Lung microvascular endothelial cell (primary cell): ENCODE measurements around the gene DCAF8L2. TPM values are rescaled to one million over a fixed set of nuclear protein-coding genes. Genes with fewer than 3 reads are reported as not detected.
A peak's percentile ranks its signal among the peaks of the same experiment; 100 is the strongest.
"Not testable (repeated sequence)": the region's sequence is repeated elsewhere in the genome, so short reads cannot be mapped to it uniquely, and the experiment has no call there.

Experiments
- DNase-seq, 2 donors: peaks; one replicate each; pipeline versions ENCODE4 v3.0.0 to v3.0.0-alpha.2; 2010; ENCODE audit warnings: low read depth in 2 of 2
- total RNA-seq: library from RNA; depleted of rRNA; stranded (reverse); fragments of >200 nt; gene quantifications from 2 replicates; pipeline ENCODE4 v1.2.1, GENCODE V29; 2014

The DCAF8L2 gene
- total RNA-seq = not detected in 2 replicates

DNA sequence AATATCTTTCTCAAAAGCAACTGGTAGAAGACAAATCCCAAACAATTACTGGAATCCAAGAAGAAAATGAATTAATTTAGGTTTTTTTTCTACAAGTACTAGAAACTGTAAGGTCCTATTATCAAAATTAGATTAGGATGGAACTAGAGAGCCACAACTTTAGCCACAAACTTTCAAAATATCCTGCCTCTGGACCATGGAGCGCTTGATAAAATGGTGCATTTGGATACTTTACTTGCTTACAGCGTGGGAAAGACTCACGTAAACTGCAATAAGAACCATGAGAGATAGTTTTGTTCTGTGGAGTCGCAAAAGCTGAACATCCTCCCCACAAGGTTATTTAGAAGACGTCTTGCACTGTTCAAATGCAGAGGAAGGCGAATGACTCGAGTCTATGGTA, at the start of gene DCAF8L2:
TSS of gene DCAF8L2 (plus strand) at position 301 of the 400 bp plus-strand sequence. CDS start 156,552 bp downstream, outside the sequence.
- DNase-seq = no peak

DNA sequence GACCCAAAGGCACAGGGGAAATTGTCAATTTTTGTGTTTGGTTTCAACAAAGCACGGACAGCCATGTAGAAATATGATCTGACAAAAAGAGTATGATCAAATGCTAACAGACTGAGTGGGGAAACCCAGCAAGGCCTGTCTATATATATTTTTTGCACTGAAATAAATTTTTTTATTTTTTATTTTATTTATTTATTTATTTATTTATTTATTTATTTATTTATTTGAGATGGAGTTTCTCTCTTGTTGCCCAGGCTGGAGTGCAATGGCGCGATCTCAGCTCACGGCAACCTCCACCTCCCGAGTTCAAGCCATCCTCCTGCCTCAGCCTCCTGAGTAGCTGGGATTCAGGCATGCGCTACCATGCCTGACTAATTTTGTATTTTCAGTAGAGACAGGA, 49.0 kb upstream of the DCAF8L2 start:
- DNase-seq = not testable (repeated sequence)

DNA sequence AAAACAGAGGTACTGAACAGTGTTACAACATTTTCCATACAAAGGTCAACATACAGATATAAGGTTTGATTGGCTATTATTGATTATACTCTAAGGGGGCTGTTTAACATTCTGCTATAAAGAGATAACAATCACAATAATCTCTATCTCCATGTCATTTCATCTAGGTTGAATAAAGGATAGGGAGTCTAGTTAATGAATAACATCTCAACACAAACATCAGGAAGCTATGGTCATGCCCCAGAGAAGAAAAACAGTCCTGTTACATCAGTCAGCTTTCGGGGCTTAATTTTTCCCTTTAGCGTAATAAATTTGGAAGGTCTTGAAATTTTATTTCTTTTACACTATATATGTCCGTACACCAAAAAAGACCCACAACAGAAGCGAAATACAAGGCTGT, 41.5 kb upstream of the DCAF8L2 start:
- DNase-seq = no peak

DNA sequence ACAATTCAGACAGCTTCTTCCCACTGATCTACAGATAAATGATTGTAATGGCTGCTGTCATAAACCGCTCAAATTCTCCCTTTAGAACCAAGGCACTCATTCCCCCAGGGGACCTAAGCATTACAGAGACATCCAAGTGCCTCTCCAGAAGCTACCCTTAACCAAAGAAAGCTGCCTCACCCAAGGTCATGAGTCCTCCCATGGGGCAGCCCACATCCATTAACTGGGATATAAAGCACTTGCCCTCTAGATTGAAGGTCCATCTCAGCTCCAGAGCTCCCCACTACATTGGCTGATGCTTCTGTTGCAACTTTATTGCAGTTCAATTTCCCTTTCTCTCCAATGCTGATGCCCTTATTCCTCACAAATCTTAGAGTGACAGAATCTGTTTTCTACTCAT, 40.5 kb upstream of the DCAF8L2 start:
- no peak for DNase-seq

DNA sequence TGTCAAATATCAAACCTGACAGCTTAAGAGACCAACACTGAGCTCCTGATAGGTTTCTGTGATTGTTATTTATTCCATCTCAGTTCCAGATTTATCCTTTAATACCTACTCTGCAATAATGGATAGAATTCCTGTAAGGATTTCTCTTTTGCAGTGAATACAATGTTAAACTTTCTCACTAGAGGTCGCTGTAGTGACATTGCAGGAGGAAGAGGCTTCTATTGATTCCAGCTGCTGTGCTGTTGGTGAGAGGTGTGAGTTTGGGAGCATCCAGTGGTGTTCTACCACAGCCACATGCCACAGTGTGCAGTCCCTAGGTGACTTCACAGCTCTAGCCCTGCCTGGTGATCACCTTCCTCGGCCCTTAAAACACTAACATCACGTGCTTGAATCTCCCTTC, 34.6 kb upstream of the DCAF8L2 start:
- peak; percentile 6 to 44 for DNase-seq

DNA sequence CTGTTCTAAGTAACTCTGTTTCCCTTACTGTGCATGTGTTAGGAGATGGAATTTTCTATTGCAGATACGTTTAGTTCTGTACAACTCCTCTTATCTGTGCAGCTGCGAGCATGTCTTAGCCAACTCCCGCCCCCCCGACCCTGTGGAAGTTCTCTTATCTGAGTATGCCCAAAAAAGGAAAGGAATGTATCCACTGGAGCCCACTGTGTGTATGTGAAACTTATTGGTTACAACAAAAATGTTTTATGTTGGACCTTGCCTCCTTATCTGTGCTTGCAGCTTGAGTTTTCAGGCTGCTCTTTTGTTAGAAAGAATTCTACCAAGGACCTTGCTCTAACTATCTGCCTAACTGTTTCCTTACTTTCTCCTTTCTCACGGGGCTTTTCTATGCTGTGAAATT, 24.2 kb upstream of the DCAF8L2 start:
- DNase-seq = peak; percentile 1 to 32

DNA sequence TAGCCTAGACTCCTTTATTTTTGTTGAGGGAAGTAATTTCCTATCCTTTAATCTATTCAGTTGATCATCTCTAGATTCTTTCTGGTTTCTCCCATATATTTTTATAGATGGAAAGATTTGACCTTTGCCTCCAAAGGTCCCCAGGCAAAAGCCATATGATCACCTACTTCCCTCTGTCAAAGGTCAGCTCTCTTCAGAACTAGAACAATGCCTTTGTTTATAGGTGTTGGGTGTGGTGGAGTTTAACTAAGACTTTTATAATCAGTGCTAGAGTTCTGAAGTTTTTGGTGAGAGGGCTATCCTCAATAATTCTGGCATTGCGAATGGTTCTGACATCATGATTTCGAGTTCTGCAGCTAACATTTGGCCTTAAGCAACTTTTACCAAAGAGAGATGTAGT, 19.0 kb upstream of the DCAF8L2 start:
- no peak for DNase-seq

DNA sequence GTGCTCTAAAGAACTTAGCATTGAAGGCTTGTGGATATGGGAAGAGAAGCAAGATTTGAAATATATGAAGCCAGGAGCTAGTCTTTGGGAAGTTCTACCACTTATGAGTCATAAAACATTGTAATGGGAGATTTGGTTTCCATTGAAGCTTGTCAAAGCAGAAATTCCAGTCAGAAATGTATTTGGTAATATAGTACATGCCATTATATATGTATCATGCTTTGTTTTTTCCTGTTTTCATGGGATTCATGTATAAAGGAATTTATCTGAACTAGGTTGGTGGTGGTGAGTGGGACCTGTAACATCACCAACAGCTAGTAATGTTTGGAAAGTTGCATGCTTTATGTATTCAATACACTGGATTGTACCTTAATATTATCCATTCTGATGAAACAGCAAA, 14.6 kb upstream of the DCAF8L2 start:
- no peak for DNase-seq

DNA sequence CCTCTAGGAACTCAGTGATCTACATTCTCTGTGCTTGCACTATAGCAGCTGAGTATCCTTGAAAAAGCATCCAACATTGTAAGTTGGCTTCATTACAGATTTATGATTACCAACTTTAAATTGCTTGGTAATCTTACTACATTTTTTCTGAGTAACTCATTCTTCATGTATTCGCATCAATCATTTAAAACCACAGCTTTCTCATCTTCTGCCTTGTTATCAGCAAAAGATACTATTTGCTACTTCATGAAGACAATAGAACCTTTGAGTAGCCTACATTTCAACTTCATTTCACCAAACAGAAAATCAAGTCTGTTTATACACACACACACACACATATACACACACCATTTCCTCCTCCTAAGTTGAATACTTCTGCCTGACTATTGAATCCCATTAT, 6.2 kb upstream of the DCAF8L2 start:
- DNase-seq = no peak

DNA sequence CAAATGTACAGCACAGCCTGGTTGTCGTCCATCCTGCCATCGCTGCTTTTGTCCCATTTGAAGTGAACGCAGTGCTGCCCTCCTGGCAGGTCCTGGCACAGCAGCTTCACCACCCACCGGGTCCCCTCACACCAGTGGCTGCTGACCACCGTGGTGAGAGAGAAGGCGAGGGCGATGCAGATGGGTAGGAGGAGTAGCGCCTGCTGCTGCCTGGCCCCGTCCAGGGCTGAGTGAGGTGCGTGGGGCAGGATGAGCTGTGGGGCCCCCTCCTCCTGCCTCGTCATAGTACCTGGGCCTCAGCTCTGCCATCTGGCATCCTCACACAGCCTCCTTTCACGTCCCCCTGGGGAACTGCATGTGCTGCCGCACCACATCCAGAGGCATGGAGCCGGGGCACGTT, 1.8 kb downstream of the DCAF8L2 start:
- no peak for DNase-seq

DNA sequence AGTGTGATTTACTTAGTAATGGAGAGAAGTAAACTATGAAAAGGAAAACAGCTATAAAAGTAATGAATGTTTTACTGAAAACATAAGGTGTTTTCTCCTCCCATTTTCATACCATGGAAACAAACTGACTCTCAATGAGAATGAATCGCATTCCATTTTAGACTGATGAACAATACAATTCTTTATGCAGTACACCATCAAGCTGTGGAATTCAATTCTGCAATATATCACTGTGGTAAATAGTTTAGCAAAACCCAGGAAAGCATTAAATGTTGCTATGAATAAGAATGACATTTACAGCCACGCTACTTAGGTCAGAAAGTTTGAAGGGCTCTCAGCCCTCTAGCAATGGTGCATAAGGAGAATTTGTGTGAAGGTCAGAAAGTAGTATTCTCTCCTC, 7.4 kb downstream of the DCAF8L2 start:
- DNase-seq = no peak

DNA sequence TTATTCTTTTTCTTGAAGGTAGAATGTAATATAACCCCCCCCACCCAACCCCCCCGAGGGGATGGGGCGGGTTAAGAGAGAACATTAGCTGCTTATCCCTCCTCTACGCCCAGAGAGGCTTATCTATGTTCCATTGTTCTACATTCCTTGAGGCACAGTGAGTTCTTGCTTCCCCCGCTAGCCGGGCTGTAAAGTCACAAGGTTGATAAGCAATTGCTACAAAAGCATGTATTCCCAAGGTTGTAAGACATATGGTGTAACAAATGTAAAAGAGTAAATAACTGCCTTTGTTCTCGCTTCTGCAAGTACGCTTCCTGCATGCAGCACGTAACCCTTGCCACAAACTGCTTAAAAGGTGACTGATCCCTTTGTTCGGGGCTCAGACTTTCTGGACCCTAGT, 8.2 kb downstream of the DCAF8L2 start:
- DNase-seq = no peak

DNA sequence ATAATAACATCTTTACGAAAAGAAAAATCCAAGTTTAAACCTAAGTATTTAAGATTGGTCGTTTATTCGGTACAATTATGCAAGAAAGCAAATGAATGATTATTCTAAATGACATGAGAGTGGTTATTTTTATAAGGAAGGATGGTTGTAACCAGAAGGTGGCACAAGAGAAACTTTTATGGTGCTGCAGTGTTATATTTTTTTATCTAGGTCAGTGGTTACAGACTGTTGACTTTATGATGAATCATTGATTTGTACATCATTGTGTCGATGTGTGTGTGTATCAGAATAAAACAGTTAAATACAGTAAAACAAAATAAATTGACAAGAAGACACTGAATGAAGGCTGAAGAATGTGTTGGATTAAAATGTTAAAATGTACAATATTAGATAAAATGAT, 9.8 kb downstream of the DCAF8L2 start:
- DNase-seq = peak in 1 of 2 donors; percentile 18

DNA sequence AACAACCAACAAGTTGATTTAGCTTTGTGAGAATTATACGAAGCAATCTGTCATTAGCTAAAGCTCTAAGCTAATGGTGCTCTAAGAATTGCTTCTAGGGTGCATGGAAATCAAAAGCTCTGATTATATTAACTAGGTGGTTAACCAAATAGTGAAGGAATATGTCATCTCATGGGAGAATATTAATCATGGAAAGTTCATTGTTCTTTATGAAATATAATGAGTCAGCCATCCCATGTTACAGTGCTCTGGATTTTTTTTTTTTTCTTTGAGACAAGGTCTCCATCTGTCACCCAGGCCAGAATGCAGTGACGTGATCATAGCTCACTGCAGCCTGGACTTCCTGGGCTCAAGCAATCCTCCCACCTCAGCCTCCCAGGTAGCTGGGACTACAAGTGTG, 10.5 kb downstream of the DCAF8L2 start:
- no peak for DNase-seq

DNA sequence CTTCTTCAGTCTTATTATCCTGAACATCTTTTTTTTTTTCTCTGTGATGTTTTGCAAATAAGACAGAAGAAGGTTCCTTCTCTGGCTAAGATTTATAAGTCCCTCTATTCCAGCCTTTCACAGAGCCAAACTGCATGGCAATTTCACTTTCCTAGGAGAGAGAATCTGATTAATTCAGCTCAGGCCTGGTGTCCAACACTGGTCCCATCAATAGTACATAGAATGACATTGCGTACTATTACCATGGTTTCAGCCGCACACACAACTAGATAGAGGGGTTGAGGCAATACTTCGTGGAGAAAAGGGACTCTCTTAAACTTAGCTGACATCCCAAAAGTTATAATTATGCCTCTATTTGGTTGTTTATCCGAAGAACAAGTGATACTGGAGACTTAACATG, 18.5 kb downstream of the DCAF8L2 start:
- DNase-seq = no peak

DNA sequence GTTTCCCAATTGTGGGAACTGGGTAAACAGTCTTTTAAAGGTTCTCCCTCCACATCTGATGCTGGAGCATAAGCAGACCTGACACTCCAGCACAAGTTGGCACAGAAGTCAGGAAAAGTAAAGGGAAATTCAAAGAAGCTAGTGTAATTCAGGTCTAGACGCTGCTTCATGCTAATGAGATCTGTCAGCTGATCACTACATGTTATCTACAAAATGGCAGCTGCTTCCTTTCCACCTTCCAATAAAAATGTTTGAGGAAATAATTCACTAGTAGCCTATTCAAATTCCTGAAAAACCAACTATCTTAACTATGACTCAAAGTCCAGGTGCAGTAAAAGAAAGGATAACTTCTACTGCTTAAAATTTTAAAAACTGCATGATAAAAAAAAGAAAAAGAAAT, 29.3 kb downstream of the DCAF8L2 start:
- peak; percentile 11 to 12 for DNase-seq

DNA sequence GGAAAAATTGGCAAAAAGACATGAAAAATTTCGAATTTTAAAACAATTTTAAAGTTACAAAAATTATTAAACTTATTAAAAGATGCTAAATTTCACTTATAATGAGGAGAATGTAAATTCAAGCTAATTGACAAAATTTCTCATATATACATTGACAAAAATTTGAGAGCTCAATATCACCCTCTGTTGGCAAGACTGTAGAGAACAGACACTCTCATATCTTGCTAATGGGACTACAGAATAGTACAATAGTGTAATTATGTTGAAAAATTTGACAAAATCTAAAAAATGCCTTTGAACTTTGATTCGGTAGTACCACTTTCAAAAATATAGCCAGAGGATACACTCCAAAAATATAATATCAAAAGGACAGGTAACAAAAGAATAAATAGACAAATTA, 29.8 kb downstream of the DCAF8L2 start:
- peak; percentile 7 to 53 for DNase-seq

DNA sequence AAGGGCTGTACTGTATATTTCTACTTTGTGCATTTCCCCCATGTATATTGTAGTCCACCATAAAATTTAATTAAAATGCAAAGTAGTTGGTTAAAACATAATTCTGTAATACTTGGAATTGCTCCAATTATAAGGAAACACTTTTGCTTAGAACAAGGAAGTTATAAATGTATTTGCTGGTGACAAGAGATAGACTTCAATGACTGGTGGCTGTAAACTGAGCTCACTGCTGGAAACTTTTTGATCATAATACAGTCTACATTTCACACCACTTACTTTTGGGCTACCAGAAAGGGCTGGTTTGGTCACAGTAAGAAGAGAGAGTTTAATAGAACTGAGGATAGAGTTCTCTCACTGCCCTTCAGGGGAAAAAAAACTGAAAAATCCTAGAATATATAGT, 32.7 kb downstream of the DCAF8L2 start:
- DNase-seq = peak in 1 of 2 donors; percentile 9

DNA sequence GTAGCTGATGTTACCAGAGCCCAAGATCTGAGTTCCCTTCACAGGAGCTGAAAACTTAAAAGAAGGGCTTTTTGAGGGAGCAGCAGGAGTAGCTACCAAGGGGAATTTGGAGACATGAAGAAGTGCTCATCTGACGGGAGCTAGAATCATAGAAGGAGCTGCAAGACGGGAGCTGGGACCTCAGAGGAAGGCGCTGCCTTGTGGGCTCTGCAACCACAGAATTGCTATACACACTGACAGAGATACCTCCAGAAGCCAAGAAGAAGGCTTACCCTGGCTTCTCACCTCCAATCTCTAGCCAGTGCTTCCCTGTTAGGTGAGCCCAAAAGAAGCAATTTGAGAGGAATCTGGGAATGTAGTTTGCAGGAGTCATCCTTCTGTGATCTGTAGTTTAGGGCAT, 35.9 kb downstream of the DCAF8L2 start:
- no peak for DNase-seq

DNA sequence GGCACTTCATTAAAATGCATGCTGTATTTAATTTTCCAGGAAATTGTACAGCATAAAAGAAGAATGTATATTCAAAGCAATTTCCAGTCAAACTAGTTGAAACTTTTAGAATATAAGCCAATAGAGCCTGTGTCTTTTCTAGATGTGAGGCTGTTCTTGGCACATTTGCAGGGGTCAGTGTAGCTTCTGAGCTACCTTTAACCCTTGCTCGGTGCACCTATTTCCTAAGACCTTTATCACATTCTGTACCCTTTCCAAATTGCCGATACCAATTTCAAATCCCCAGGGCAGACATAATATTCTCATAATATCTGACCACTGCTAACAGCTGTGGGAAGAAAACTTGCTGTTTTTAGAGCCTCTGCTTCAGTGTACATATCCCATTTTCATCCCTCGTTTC, 43.2 kb downstream of the DCAF8L2 start:
- DNase-seq = no peak

DNA sequence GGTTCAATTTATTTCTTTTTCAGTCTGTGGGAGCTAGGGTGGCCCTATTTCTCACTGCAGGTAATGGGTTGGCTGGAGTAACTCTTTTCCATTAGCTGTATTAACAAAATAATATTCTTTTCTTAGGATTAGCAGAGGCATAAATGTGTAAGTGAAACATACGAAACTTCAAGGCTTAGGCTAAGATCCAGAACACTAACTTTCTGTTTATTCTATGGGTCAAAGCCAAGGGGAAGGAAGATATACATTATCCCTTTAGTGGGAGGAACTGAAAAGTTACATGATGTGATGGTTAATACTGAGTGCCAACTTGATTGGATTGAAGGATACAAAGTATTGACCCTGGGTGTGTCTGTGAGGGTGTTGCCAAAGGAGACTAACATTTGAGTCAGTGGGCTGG, 66.4 kb downstream of the DCAF8L2 start:
- DNase-seq = no peak

DNA sequence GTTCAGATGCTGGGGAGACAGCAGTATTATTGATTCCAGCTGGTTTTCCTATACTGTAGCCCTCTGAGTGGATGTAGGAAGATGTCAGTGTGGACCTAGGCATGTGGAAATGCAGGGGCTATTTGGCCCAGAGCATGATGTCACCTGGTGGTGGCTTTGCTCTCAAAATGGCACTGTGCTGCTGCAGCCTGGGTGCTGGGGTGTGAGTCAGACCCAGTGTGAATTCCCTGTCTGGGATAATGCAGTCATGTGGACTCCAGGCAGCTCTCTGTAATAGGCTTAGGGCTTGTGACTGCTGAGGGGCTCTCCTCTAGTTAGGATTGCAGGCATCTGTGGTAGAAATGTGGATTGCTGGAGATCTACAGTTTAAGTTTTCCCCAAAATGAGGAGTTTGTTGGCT, 70.7 kb downstream of the DCAF8L2 start:
- no peak for DNase-seq

DNA sequence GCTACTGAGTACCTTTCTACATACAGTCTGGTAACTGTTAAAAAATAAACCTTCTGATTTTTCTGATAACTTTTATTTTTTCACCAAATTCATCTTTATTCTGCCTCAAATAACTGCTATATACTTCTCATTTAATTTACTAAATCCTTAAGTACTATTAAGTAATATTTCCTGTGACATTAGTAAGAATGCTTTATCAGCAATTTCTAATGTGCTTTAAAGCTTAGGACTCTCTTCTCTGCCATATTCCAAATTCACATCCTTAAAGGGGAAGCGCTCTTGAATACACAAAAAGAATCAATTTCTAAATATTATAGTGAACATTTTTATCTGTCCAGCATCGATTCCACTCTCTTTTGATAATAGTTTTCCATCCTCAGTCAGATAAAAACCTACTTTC, 81.1 kb downstream of the DCAF8L2 start:
- DNase-seq = no peak

DNA sequence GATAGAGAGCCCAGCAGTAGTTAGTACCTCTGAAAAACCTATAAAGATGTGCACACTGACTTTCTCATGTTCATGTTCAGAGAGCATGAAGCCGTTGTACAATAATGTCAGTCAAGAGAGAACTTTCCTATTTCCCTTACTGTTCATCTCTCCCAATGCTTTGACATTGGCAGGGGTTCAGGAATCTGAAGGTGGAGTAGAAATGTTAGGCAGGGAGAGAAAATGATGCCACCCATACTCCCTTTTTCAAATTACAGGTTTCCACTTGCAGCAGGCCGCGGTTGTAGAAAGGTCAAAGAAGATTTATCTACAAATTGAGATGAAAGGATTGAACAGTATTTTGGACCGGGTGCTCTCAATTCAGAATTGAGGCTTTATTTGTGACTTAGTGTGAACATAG, 84.3 kb downstream of the DCAF8L2 start:
- DNase-seq = no peak

DNA sequence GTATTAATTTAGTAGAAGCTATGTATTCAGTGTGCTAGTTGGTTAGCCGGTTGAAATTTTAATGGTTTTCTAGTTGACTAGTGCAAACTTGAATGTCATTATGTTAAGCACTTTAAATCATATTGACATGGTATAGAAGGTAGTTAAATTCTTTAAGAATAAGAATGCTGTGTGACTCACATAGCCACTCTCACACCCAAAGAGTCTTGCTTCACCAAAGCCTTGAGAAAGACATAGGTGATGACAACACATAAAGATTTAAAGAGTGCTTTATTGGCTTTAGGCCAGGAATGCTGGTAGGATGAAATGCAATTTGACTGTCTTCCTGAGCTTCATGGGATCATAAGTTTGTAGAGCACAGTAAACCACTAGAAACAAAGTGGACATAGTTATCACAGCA, 85.3 kb downstream of the DCAF8L2 start:
- DNase-seq = no peak
